ENCODE data around the gene IQCC.

Gene IQCC

GRCh38 chr1:32199717-32200072, 5.8 kb upstream of the IQCC start:
- TF ChIP-seq CTCF (conservative IDR thresholded peaks at IDR 0.05; ENCODE audit: control insufficient read depth, insufficient read depth, low read depth, low read length), result no peak
- no peak for DNase-seq (ENCODE audit: low read depth)
- H3K4me3 ChIP-seq (ENCODE audit: control insufficient read depth, low read depth, low read length), result no peak overlapping the region

GRCh38 chr1:32200226-32201010, 5.1 kb upstream of the IQCC start, which contains the start of gene CCDC28B:
CCDC28B (plus strand) TSS chr1:32200595; CDS start chr1:32201936, 1,341 bp downstream.
- peak within 1 kb of the TSS; percentile 71 for H3K4me3 ChIP-seq (ENCODE audit: control insufficient read depth, low read depth, low read length)
- DNase-seq (ENCODE audit: low read depth), result peak; percentile 88
- TF ChIP-seq CTCF (conservative IDR thresholded peaks at IDR 0.05; ENCODE audit: control insufficient read depth, insufficient read depth, low read depth, low read length), result no peak

- peak overlapping the region; percentile 71 for H3K4me3 ChIP-seq (ENCODE audit: control insufficient read depth, low read depth, low read length)
- no peak for TF ChIP-seq CTCF (conservative IDR thresholded peaks at IDR 0.05; ENCODE audit: control insufficient read depth, insufficient read depth, low read depth, low read length)
- peak; percentile 51 for DNase-seq (ENCODE audit: low read depth)
Measured at GRCh38 chr1:32201011-32201855, 4.2 kb upstream of the IQCC start.

- TF ChIP-seq CTCF (conservative IDR thresholded peaks at IDR 0.05; ENCODE audit: control insufficient read depth, insufficient read depth, low read depth, low read length), result no peak
- peak overlapping the region; percentile 83 for H3K4me3 ChIP-seq (ENCODE audit: control insufficient read depth, low read depth, low read length)
- no peak for DNase-seq (ENCODE audit: low read depth)
Measured at GRCh38 chr1:32204943-32205361, 519 bp upstream of the IQCC start.

GRCh38 chr1:32208469-32208868, 3.0 kb downstream of the IQCC start:
- no peak for TF ChIP-seq CTCF (conservative IDR thresholded peaks at IDR 0.05; ENCODE audit: control insufficient read depth, insufficient read depth, low read depth, low read length)
- H3K4me3 ChIP-seq (ENCODE audit: control insufficient read depth, low read depth, low read length), result no peak overlapping the region
- DNase-seq (ENCODE audit: low read depth), result no peak

- H3K4me3 ChIP-seq (ENCODE audit: control insufficient read depth, low read depth, low read length), result no peak within 1 kb of the TSS
- TF ChIP-seq CTCF (conservative IDR thresholded peaks at IDR 0.05; ENCODE audit: control insufficient read depth, insufficient read depth, low read depth, low read length), result no peak
- DNase-seq (ENCODE audit: low read depth), result peak; percentile 46
Measured at GRCh38 chr1:32208891-32209328, 3.4 kb downstream of the IQCC start, which contains the start of gene DCDC2B. DCDC2B (plus strand) TSS chr1:32209089; CDS start chr1:32209094, 5 bp downstream.
